Nucleus accumbens (tissue), 56 donors: ENCODE results near the gene MRPS15.

ENCODE experiments used
- DNase-seq, 56 donors: peaks; one replicate each; lab custom pipeline; 2025; lab: John Stamatoyannopoulos, UW

The MRPS15 gene

DNA sequence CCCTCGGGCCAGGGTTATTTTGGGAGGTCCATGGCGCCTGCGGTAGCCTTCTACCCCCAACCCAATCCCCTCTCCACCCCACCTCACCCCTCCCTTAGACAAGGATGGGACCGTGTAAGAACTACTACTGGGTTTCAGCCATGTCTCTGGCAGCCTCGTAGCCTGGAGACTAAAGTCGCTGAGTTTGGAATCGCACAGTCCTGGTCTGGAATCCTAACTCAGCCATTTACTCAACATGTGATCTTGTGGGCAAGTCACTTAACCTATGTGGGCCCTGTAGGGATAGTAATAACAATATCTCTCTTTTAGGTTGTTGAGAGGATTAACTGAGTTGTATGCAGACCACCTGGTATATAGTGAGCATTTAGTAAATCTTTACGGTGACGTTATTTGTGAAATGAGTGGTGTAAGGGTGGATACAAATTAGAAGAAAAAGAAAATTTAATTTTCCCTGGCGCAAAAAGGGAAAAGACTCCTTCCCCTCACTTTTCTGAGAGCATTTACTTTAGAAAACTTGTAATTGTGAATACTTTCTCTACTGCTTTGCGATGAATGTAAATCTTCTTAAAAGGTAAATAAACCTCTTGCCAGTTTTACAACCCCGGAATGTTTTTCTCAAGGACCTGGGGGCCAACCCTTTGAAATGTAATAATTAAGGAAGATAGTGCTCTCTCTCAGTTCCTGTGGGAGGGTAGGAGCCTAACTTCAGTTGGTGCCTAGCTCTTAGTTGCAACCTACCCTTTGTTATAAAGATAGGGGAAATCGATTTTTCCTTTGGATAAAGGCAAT lies 615 bp upstream of the MRPS15 start:
- DNase-seq, result no peak

DNA sequence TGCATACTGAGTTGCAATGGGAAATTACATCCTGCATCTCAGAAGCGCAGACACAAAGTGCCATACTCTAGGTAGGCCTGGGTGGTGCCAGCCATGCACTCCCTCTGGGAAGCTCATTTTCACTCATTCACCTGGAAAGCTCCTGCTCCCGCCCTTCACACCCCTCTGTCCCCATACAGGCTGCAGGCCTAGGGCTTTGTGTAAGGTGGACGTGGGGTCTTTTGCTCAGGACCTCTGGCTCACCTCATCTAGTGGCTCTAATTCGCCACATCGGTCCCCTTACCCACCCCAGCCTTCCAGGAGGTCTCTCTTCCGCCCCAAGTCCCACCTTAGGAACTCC lies 751 bp downstream of the MRPS15 start:
- DNase-seq, result no peak

GRCh38 chr1:36458910-36459309 lies 5.3 kb downstream of the MRPS15 start:
- DNase-seq, result peak in 7 of 56 donors; percentile 4 to 30 (median 16)

DNA sequence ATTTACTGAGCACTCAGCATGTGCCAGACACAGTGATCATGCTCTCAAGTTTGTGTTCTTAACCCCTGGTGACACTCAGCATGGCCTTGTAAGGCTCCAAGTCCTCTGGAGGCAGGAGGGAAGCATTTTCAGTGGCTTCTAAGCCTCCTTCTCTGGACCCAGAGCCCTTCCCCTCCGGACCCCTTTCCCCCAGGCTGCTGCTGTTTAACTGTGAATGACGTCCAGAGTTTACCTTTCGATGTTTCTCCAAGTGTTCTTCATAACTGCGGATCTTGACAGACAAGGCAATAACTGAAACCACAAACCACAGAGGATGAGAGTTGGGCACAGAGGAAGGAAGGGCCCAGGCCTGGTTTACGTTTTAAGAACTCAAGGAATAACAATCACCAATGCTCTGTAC lies 6.5 kb downstream of the MRPS15 start:
- no peak for DNase-seq

DNA sequence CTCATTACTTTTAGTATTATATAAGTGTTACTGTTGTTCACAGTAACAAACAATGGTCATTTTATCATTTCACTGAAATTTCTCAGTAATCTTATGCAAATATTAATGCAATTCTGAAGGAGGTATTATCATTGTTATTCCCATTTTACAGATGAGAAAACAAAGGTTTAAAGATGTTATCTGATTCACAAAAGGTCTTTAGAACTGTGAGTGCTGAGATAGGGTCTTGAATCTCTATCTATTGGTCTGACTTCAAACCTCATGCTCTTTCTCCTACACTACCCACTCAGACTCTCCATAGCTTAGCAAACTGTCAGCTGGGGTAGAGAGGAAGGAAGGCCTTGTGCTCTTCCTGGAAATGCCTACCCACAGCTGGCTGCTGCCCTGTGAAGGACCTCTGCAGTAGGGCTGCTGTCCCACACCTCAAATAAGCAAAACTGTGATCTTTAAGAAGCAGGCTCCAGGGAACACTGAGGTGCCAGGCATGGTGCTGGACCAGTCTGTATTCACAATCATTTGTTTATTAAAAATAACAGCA lies 7.7 kb downstream of the MRPS15 start:
- DNase-seq, result no peak

- peak in 12 of 56 donors; percentile 5 to 43 (median 16) for DNase-seq
Observed at GRCh38 chr1:36455386-36455785, 8.8 kb downstream of the MRPS15 start.

GRCh38 chr1:36453600-36454388 lies 10.4 kb downstream of the MRPS15 start:
- DNase-seq, result no peak

GRCh38 chr1:36453051-36453450 lies 11.1 kb downstream of the MRPS15 start:
- no peak for DNase-seq

DNA sequence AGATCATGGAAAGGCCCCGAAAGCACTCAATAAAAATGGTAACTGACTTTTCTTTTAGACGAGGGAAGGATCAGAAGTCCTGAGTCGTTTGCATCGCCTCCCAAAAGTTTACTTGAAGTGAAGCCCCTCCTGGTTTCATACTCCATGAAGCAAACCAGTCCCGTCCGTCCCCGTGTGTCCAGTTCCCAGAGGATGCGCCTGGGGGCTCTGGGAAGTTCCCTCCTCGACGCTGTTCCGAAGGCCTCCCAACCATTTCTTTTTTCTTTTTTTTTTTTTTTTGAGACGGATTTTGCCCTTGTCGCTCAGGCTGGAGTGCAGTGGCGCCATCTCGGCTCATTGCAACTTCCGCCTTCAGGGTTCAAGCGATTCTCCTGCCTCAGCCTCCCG lies 13.3 kb downstream of the MRPS15 start:
- no peak for DNase-seq

DNA sequence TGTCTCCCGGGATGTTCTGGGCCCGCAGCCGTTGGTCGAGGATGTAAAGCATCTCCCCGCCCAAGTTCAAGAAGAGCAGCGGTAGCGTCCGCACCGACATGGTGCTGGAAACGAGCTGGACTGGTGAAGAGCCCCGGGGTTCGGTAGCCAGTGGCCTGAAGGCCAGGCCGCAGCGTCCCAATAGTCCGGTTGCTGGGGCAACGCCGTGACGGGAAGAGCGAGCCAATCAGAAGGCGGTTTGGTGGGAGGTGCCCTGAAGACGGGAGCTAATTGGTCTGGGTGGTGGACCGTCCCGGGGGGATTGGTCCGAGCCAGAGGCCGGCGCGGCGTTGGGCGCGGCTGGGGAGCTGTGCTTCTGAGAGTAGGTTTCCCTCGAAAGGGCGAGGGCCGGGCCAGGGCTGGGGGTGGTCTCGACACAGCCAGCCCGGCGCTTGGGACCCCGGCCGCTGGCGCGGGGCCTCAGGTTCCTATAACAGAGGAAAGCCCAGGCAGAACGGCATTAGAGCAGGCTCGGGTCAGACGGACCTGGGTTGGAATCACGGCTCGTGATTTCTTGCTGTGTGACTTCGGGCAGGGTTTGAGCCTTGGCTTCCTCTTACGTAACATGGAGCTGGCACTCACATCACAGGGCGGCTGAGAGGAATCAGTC lies 13.8 kb downstream of the MRPS15 start, which contains the start of gene OSCP1:
TSS of gene OSCP1 (minus strand) at position 182 of the 649 bp plus-strand sequence. CDS start at position 100, 82 bp downstream.
- peak; percentile 50 to 96 (median 90) for DNase-seq

DNA sequence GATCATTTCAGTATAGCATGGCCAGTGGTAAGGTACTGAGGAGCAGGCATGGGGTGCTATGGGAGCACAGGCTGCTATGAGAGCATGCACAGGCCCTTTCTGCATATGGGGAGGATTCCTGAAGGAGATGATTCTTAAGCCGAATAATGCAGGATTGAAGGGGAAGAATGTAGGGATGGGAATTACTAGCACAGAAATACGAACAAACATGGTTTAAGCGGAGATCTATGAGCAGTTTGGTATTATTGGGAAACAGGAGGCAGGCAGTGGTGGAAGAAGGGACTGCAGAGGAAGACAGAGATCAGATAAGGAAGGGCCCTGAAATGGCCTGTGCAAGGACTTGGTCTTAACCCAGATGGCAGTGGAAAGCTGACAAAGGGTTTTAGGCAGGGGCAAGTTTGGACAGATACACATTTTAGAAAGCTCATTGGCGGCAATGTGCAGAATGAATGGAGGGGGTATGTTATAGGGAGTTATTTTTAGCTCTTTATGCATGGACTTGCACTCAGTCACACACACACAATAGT lies 15.6 kb downstream of the MRPS15 start:
- no peak for DNase-seq

- no peak for DNase-seq
Observed at GRCh38 chr1:36447450-36447849, 16.7 kb downstream of the MRPS15 start.

GRCh38 chr1:36446746-36447145 lies 17.4 kb downstream of the MRPS15 start:
- DNase-seq, result no peak

GRCh38 chr1:36446271-36446670 lies 17.9 kb downstream of the MRPS15 start:
- peak in 4 of 56 donors; percentile 1 to 47 (median 10) for DNase-seq

- no peak for DNase-seq
Observed at GRCh38 chr1:36443297-36443696, 20.9 kb downstream of the MRPS15 start.

DNA sequence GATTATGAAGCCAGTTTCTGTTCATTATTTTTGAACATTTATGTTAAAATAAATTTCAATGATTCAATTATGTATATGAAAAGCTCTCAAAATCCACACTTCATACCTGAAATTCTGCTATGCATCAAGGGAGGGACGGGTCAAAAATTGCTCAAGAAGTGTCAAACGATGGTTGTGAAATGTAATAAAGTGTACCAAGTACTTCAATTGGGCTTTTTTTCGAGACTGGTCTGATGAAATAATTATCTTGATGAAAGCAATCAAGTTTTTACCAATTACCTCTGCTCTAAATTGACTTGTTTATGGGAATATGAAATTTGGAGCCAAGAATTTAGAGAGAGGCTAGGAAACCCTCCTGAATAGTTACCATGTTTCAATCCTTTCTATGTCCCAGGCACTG lies 21.8 kb downstream of the MRPS15 start:
- DNase-seq, result no peak

GRCh38 chr1:36440646-36441045 lies 23.5 kb downstream of the MRPS15 start:
- no peak for DNase-seq

- DNase-seq, result no peak
Observed at GRCh38 chr1:36440044-36440443, 24.1 kb downstream of the MRPS15 start.

DNA sequence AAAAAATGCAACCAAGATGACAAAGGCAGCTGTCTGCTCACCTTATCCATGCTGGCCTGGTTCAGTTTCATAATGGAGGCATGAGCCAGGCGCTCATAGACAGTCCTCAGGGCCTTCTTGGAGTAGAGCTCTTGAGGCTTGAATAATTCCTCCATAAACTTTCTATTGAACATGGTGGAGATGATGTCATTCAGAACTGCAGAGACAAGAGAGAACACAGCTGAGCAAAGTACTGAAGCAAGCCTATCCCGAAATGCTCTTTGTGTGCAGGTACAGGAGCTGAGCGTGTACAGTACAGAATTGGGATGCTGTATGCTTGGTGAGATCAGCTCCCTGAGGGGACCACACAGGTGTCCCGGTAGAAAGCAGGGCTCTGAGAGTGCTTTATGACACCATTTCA lies 25.5 kb downstream of the MRPS15 start:
- DNase-seq, result no peak

DNA sequence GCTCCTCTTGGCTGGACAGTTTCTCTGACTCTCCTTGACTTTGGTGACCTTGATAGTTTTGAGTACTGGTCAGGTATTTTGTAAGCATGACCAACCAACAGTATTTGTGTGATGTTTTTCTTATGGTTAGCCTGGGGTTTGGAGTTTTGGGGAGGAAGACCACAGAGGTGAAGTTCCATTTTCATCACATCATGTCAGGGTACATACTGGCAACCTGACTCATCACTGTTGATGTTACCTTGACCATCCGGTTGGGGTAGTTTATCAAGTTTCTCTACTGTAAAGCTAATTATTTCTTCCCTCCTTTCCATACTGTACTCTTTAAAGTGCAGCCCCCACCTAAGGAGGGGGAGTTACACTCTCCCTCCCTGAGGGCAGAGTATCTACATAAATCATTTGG lies 27.4 kb downstream of the MRPS15 start:
- no peak for DNase-seq

DNA sequence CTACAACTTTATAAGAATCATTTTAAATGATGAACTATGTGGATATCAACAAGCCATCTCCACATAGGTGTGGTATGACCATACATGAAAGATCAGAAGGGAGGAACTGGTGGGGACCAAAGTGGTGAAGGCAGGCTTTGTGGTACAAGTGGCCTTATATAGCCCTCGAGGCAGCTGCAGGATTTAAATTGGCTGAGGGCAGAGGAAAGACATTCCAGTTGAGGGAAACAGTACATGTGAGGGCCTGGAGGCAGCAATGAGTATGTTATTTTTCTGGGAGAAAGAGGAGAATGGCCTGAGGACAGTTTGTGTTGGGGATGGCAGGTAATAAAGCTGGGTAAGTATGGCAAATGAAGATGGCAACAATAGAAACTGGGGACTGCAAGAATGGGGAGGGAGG lies 31.1 kb downstream of the MRPS15 start:
- DNase-seq, result no peak
